H1 (cell line): ENCODE measurements around the gene MYOCD. TPM values are rescaled to one million over a fixed set of nuclear protein-coding genes. Genes with fewer than 3 reads are reported as not detected.

Experiments used
- CTCF ChIA-PET: fragments of 300-600 bp; sonication (Branson Sonifier 250); formaldehyde crosslinking; loops from one replicate; lab custom pipeline; 2021; ENCODE audit not compliant: partially characterized antibody; lab: Charles Lee
- POLR2A ChIA-PET: fragments of 300-600 bp; sonication (Branson Sonifier 250); formaldehyde crosslinking; loops from one replicate; lab custom pipeline; 2021; ENCODE audit warnings: inconsistent platforms; ENCODE audit not compliant: partially characterized antibody; lab: Charles Lee
- DNase-seq, 2 experiments: peaks; one replicate each; pipeline versions ENCODE4 v3.0.0 to v3.0.0-alpha.2; 2010 to 2022; ENCODE audit warnings: low spot score in 2 of 2, low read depth in 1 of 2, mixed read lengths in 1 of 2
- FAIRE-seq: peaks from 2 replicates; lab custom pipeline; 2011; peaks lifted over from hg19 to GRCh38; lab: Jason Lieb, UNC
- H2AFZ ChIP-seq: 2 replicates; pipeline ENCODE4 v1.8.1; 2012; ENCODE audit warnings: low read length, inconsistent platforms
- H2AK5ac ChIP-seq: 2 replicates; pipeline ENCODE4 v1.6.1; 2013; ENCODE audit warnings: low read depth, low read length
- H2BK120ac ChIP-seq: replicated peaks from 2 replicates; pipeline ENCODE3; 2013; ENCODE audit warnings: low read depth, low read length, inconsistent platforms
- H2BK12ac ChIP-seq: 2 replicates; pipeline ENCODE4 v1.6.1; 2013; ENCODE audit warnings: low read depth, low read length
- H2BK15ac ChIP-seq: 2 replicates; pipeline ENCODE4 v1.6.1; 2013; ENCODE audit warnings: low read length
- H2BK20ac ChIP-seq: 2 replicates; pipeline ENCODE4 v1.6.1; 2013; ENCODE audit warnings: low read length
- H2BK5ac ChIP-seq: 2 replicates; pipeline ENCODE4 v1.6.1; 2013; ENCODE audit warnings: low read depth, low read length
- H3K14ac ChIP-seq: 2 replicates; pipeline ENCODE4 v1.6.1; 2013; ENCODE audit warnings: inconsistent platforms; ENCODE audit not compliant: insufficient read length
- H3K18ac ChIP-seq: 2 replicates; pipeline ENCODE4 v1.6.1; 2013; ENCODE audit warnings: low read length; ENCODE audit errors: extremely low read depth
- H3K23ac ChIP-seq: 2 replicates; pipeline ENCODE4 v1.6.1; 2013; ENCODE audit warnings: inconsistent platforms; ENCODE audit not compliant: insufficient read length
- H3K23me2 ChIP-seq: 2 replicates; pipeline ENCODE4 v1.6.1; 2013; ENCODE audit warnings: low read depth, low read length
- H3K27ac ChIP-seq: 2 replicates; pipeline ENCODE4 v1.6.1; 2011; ENCODE audit warnings: low read depth, low read length, inconsistent platforms
- H3K27me3 ChIP-seq, 4 experiments: replicated peaks in 1 of 4; 1 replicate in 1 of 4; 2 replicates in 3 of 4; pipeline versions ENCODE4 v1.6.1 to v1.8.1; 2011 to 2013; ENCODE audit warnings: low read length in 3 of 4, mild to moderate bottlenecking in 3 of 4, inconsistent platforms in 2 of 4, mixed read lengths in 2 of 4, moderate library complexity in 1 of 4; ENCODE audit not compliant: control insufficient read depth in 3 of 4, insufficient read depth in 3 of 4; ENCODE audit errors: extremely low read depth in 1 of 4
- H3K36me3 ChIP-seq, 4 experiments: 2 replicates each; pipeline versions ENCODE4 v1.6.1 to v1.8.1; 2011 to 2013; ENCODE audit warnings: mild to moderate bottlenecking in 4 of 4, low read length in 3 of 4, moderate library complexity in 2 of 4, control low read depth in 1 of 4, inconsistent platforms in 1 of 4; ENCODE audit not compliant: insufficient read depth in 4 of 4, control insufficient read depth in 2 of 4
- H3K4ac ChIP-seq: replicated peaks from 2 replicates; pipeline ENCODE3; 2013; ENCODE audit warnings: low read length, low read depth, mixed read lengths, inconsistent platforms; ENCODE audit not compliant: insufficient read length
- H3K4me1 ChIP-seq, 4 experiments: replicated peaks in 1 of 4; 1 replicate in 1 of 4; 2 replicates in 3 of 4; pipeline versions ENCODE4 v1.6.1 to v1.8.1; 2011 to 2013; ENCODE audit warnings: low read length in 3 of 4, inconsistent platforms in 2 of 4, mixed read lengths in 1 of 4; ENCODE audit not compliant: insufficient read depth in 4 of 4, control insufficient read depth in 3 of 4
- H3K4me2 ChIP-seq, 2 experiments: 2 replicates each; pipeline versions ENCODE4 v1.6.1 to v1.8.1; 2011 to 2013; ENCODE audit warnings: low read depth in 2 of 2, low read length in 2 of 2, control low read depth in 1 of 2, inconsistent platforms in 1 of 2, mild to moderate bottlenecking in 1 of 2; ENCODE audit not compliant: insufficient read depth in 1 of 2
- H3K4me3 ChIP-seq, 4 experiments: fragments of 200-600, 300-600 bp in 1 of 4; sonication (generic), shearing (Covaris generic), sonication (Bioruptor Twin) in 1 of 4; 2 replicates each; pipeline versions ENCODE4 v1.5.1 to v1.8.1; 2011 to 2016; ENCODE audit warnings: low read length in 4 of 4, low read depth in 3 of 4, control low read depth in 2 of 4, inconsistent platforms in 2 of 4, mild to moderate bottlenecking in 2 of 4, mixed read lengths in 1 of 4, moderate library complexity in 1 of 4; ENCODE audit not compliant: insufficient read depth in 2 of 4; ENCODE audit errors: extremely low read depth in 1 of 4
- H3K56ac ChIP-seq: replicated peaks from 2 replicates; pipeline ENCODE3; 2013; ENCODE audit warnings: low read depth, mild to moderate bottlenecking, mixed read lengths, low read length, inconsistent platforms; ENCODE audit not compliant: insufficient read length
- H3K79me1 ChIP-seq: 2 replicates; pipeline ENCODE4 v1.6.1; 2013; ENCODE audit warnings: low read depth, low read length, control low read depth
- H3K79me2 ChIP-seq, 2 experiments: 2 replicates each; pipeline versions ENCODE4 v1.6.1 to v1.8.1; 2012 to 2013; ENCODE audit warnings: low read length in 2 of 2, mild to moderate bottlenecking in 2 of 2, inconsistent platforms in 1 of 2; ENCODE audit not compliant: insufficient read depth in 2 of 2, control insufficient read depth in 1 of 2
- H3K9ac ChIP-seq, 4 experiments: replicated peaks in 1 of 4; 1 replicate in 1 of 4; 2 replicates in 3 of 4; pipeline versions ENCODE4 v1.6.1 to v1.8.1; 2011 to 2013; ENCODE audit warnings: low read depth in 3 of 4, low read length in 3 of 4, control low read depth in 2 of 4, mild to moderate bottlenecking in 2 of 4, moderate library complexity in 2 of 4, inconsistent platforms in 1 of 4; ENCODE audit errors: extremely low read depth in 1 of 4
- H3K9me3 ChIP-seq, 2 experiments: 2 replicates each; pipeline versions ENCODE4 v1.6.1 to v1.8.1; 2012 to 2013; ENCODE audit warnings: mild to moderate bottlenecking in 2 of 2, moderate library complexity in 2 of 2, control low read depth in 1 of 2, inconsistent platforms in 1 of 2, low read depth in 1 of 2, low read length in 1 of 2, mixed read lengths in 1 of 2; ENCODE audit not compliant: insufficient read depth in 2 of 2
- H4K20me1 ChIP-seq, 2 experiments: replicated peaks in 1 of 2; 2 replicates each; pipeline versions ENCODE3 to v1.8.1; 2011 to 2013; ENCODE audit warnings: inconsistent platforms in 2 of 2, low read length in 2 of 2, mild to moderate bottlenecking in 1 of 2; ENCODE audit not compliant: insufficient read depth in 2 of 2, control insufficient read depth in 1 of 2
- H4K5ac ChIP-seq: 2 replicates; pipeline ENCODE4 v1.6.1; 2013; ENCODE audit warnings: low read length, low read depth, mixed read lengths, inconsistent platforms; ENCODE audit not compliant: insufficient read length
- H4K8ac ChIP-seq: 2 replicates; pipeline ENCODE4 v1.8.0; 2013; ENCODE audit warnings: mild to moderate bottlenecking, moderate library complexity, low read length, inconsistent platforms; ENCODE audit not compliant: insufficient read depth; ENCODE audit errors: extremely low read depth
- H4K91ac ChIP-seq: replicated peaks from 2 replicates; pipeline ENCODE3; 2013; ENCODE audit warnings: low read length, mixed read lengths, inconsistent platforms; ENCODE audit not compliant: insufficient read length
- ASH2L ChIP-seq: fragments of 200-600, 300-600 bp; sonication (generic); IDR thresholded peaks from one replicate; pipeline ENCODE4 v1.7.1; 2017; ENCODE audit warnings: low read length
- BACH1 ChIP-seq: IDR thresholded peaks from 2 replicates; pipeline ENCODE4 v1.6.1; 2012; ENCODE audit warnings: low read length, improper control_type of control experiment
- CBX8 ChIP-seq: fragments of 300-800, 300-1000 bp; sonication (generic); IDR thresholded peaks from 2 replicates; pipeline ENCODE4 v1.7.1; 2016; ENCODE audit warnings: low read depth, low read length, borderline replicate concordance
- CHD1 ChIP-seq: IDR thresholded peaks from 2 replicates; pipeline ENCODE4 v1.6.1; 2012; ENCODE audit warnings: low read depth, low read length, improper control_type of control experiment
- CHD2 ChIP-seq: IDR thresholded peaks from 2 replicates; pipeline ENCODE4 v1.6.1; 2012; ENCODE audit warnings: low read length, improper control_type of control experiment
- CREB1 ChIP-seq: IDR thresholded peaks from 2 replicates; pipeline ENCODE4 v1.6.1; 2012; ENCODE audit warnings: inconsistent platforms
- HDAC2 ChIP-seq, 2 experiments: fragments of 300-600 bp in 1 of 2; sonication (generic) in 1 of 2; IDR thresholded peaks; 2 replicates each; pipeline ENCODE4 v1.6.1; 2011 to 2012; ENCODE audit warnings: low read depth in 2 of 2, low read length in 2 of 2, mild to moderate bottlenecking in 2 of 2, moderate library complexity in 2 of 2, borderline replicate concordance in 1 of 2, inconsistent platforms in 1 of 2
- NRF1 ChIP-seq: IDR thresholded peaks from 2 replicates; pipeline ENCODE4 v1.6.1; 2011; ENCODE audit warnings: mild to moderate bottlenecking, low read depth, low read length, improper control_type of control experiment
- RNF2 ChIP-seq: fragments of 200-900, 300-1000 bp; sonication (generic); IDR thresholded peaks from 2 replicates; pipeline ENCODE4 v1.7.1; 2016; ENCODE audit warnings: borderline replicate concordance, low read depth, mild to moderate bottlenecking, antibody characterized with exemption, low read length; ENCODE audit not compliant: poor library complexity, severe bottlenecking; ENCODE audit errors: missing control alignments
- SP1 ChIP-seq: IDR thresholded peaks from 2 replicates; pipeline ENCODE4 v1.6.1; 2011; ENCODE audit warnings: low read depth, low read length
- TAF7 ChIP-seq: optimal IDR thresholded peaks from 2 replicates; pipeline ENCODE3; 2011; ENCODE audit warnings: low read depth, mild to moderate bottlenecking, inconsistent platforms, low read length, moderate library complexity, borderline replicate concordance
- WGBS, 2 experiments: shearing (Covaris generic) in 1 of 2; methylation state at CpG; one replicate each; pipeline versions ENCODE4 v1.1.6 to v1.1.7; 2013 to 2015; ENCODE audit warnings: low lambda C conversion rate in 2 of 2, mixed read lengths in 2 of 2, inconsistent platforms in 1 of 2, low coverage in 1 of 2, missing lambda C conversion rate in 1 of 2; ENCODE audit not compliant: insufficient replicate concordance in 2 of 2, insufficient coverage in 1 of 2, insufficient read length in 1 of 2; ENCODE audit errors: extremely low coverage in 1 of 2, missing lambda C conversion rate in 1 of 2; 5-methylcytosine and 5-hydroxymethylcytosine counted together
- polyA plus RNA-seq, 7 experiments: library from polyadenylated mRNA; depleted of rRNA in 3 of 7; stranded (reverse) in 5 of 7; unstranded in 2 of 7; fragments of >200 nt in 5 of 7; fragments of 200-250 nt in 2 of 7; gene quantifications; 1 replicate in 5 of 7; 2 replicates in 1 of 7; 4 replicates in 1 of 7; pipeline versions ENCODE4 v1.2.1 to v1.2.3, GENCODE V29; 2011 to 2013; ENCODE audit warnings: missing spikeins in 2 of 7, mixed read lengths in 2 of 7
- total RNA-seq: library from RNA; stranded (reverse); fragmentation: NEBNext Ultra II Directional; extraction: Animal tissue kit (Norgen Biotek cat#: 25700); gene quantifications from 2 replicates; pipeline ENCODE4 v1.2.1, GENCODE V29; 2021
- TF ChIP-seq, protein P1 (sequence below): IDR thresholded peaks from 2 replicates; pipeline ENCODE4 v1.6.1; 2012; ENCODE audit warnings: inconsistent platforms
- TF ChIP-seq, protein P2 (sequence below): IDR thresholded peaks from 2 replicates; pipeline ENCODE4 v1.6.1; 2011; ENCODE audit warnings: low read length, improper control_type of control experiment

Gene MYOCD
- total and polyA plus RNA-seq, 2 of the 8 experiments (the other 6 are each of a cell fraction or from before 2014, with no cell fraction given) = 0.30 to 4.9 TPM

DNA sequence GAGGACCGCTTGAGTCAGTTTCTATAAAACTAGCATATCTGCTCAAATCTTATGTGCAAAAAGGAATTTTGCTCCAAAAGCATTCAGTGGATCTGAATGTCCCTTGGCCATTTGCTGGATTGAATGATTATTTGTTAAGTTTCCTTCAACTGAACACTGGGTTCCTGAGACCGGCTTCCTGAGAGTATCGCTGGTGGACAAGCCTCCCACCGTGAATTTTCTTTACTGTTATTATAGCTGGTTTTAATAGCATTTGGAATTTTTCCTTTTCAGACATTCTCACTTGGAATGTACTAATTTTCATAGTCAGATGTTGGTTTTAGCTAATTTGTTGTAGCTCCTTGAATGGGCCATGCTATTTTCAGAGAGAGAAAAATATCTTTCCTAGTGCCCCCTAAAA, 9.8 kb upstream of the MYOCD start:
- H3K4me1 ChIP-seq = peaks cover 0 to 2% (median 0%) of the 10 kb centered on the region in 4 experiments; a peak in 1 of 7 replicates
- H4K5ac ChIP-seq = no peak overlapping the region
- no peak overlapping the region for H3K23ac ChIP-seq
- ChIA-PET CTCF (interaction anchor here (0.7 to 1.1 kb wide), 3 partner anchors 11 to 109 kb away, joined by 3 read pairs; no protein-coding TSS in a partner anchor), POLR2A (interaction anchor here (1.5 kb wide), 1 partner anchor 9 kb away, joined by 3 read pairs; the partner anchor contains the start of gene MYOCD)
- no peak overlapping the region for H3K14ac ChIP-seq
- H3K79me2 ChIP-seq = no peaks in the 10 kb centered on the region
- no peak overlapping the region for H3K4ac ChIP-seq
- H2BK5ac ChIP-seq = no peak overlapping the region
- DNase-seq = no peak
- H2BK120ac ChIP-seq = no peak overlapping the region
- no peak overlapping the region for H2AK5ac ChIP-seq
- H3K9ac ChIP-seq = no peak overlapping the region
- H4K20me1 ChIP-seq = no peaks in the 10 kb centered on the region
- no peaks in the 10 kb centered on the region for H3K79me1 ChIP-seq
- no peak overlapping the region for H2BK12ac ChIP-seq
- H4K91ac ChIP-seq = no peak overlapping the region
- H2AFZ ChIP-seq = no peak overlapping the region
- no peak overlapping the region for H2BK20ac ChIP-seq
- H3K4me2 ChIP-seq = no peak overlapping the region
- no peaks in the 10 kb centered on the region for H3K9me3 ChIP-seq
- no peaks in the 10 kb centered on the region for H3K36me3 ChIP-seq
- no peak for FAIRE-seq
- H3K27ac ChIP-seq = no peak overlapping the region
- H2BK15ac ChIP-seq = no peak overlapping the region
- no peaks in the 10 kb centered on the region for H3K27me3 ChIP-seq
- WGBS, 2 experiments = 99% methylated on average over 4 of the region's 4 CpGs; no CpG with 5 or more reads in 1 of the 2 experiments
- H3K56ac ChIP-seq = no peak overlapping the region
- H3K18ac ChIP-seq = no peak overlapping the region
- no peak overlapping the region for H4K8ac ChIP-seq
- H3K23me2 ChIP-seq = no peaks in the 10 kb centered on the region
- H3K4me3 ChIP-seq = no peak overlapping the region
- TF ChIP-seq ASH2L (no peak), CHD2 (no peak), BACH1 (no peak), CREB1 (no peak), TAF7 (no peak), NRF1 (no peak), CHD1 (no peak), CBX8 (no peak), HDAC2 (IDR thresholded peaks at IDR 0.05; ENCODE audit: borderline replicate concordance in 1 of 2, low read depth in 2 of 2, low read length in 2 of 2) (no peak), SP1 (no peak), RNF2 (no peak)
- TF ChIP-seq, protein P1, sequence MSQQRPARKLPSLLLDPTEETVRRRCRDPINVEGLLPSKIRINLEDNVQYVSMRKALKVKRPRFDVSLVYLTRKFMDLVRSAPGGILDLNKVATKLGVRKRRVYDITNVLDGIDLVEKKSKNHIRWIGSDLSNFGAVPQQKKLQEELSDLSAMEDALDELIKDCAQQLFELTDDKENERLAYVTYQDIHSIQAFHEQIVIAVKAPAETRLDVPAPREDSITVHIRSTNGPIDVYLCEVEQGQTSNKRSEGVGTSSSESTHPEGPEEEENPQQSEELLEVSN = no peak
- TF ChIP-seq, protein P2, sequence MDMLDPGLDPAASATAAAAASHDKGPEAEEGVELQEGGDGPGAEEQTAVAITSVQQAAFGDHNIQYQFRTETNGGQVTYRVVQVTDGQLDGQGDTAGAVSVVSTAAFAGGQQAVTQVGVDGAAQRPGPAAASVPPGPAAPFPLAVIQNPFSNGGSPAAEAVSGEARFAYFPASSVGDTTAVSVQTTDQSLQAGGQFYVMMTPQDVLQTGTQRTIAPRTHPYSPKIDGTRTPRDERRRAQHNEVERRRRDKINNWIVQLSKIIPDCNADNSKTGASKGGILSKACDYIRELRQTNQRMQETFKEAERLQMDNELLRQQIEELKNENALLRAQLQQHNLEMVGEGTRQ = no peak
